Measurements from ENCODE around the gene CHSY3. TPM values are rescaled to one million over a fixed set of nuclear protein-coding genes. Genes with fewer than 3 reads are reported as not detected.

The CHSY3 gene
- total and polyA plus RNA-seq, 4 donors = 0.40 to 7.7 (median 2.1) TPM

DNA sequence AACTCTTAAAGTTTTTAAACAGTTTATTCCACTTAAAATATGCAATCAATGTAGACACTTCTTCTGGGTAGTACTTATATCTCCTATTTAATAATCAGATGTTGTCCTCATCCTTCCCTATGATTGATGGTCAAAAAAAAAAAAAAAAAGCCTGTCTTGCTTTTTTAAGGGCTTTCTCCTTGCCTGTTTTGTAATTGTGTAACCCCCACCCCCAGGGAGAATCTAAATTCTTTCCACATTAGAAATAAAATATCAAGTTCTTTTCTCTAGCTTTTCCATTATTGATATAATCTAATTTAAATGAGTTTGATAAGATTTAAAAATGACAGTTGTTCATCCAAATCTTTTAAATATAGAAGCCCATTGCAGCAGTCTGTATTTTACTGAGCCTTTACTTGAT is 119.7 kb downstream of the CHSY3 start:
- Histone ChIP-seq H3K4me1 (ENCODE audit: control insufficient read depth in 4 of 4, insufficient read depth in 4 of 4, low read length in 3 of 4) (no peaks in the 10 kb centered on the region), H3K9me3 (ENCODE audit: control insufficient read depth in 4 of 4, low read length in 3 of 4) (no peaks in the 10 kb centered on the region), H3K27me3 (ENCODE audit: control insufficient read depth in 4 of 4, insufficient read depth in 4 of 4, low read length in 3 of 4) (no peaks in the 10 kb centered on the region), H3K27ac (ENCODE audit: low read depth in 1 of 2, low read length in 2 of 2) (no peak overlapping the region), H3K4me3 (ENCODE audit: low read depth in 1 of 3, low read length in 3 of 3) (no peak overlapping the region), H3K9ac (ENCODE audit: low read depth in 1 of 2, low read length in 2 of 2) (no peak overlapping the region), H3K36me3 (ENCODE audit: control insufficient read depth in 4 of 4, insufficient read depth in 3 of 4, low read depth in 1 of 4, low read length in 3 of 4) (no peaks in the 10 kb centered on the region)
- TF ChIP-seq EGR1 (IDR thresholded peaks at IDR 0.05; ENCODE audit: low read depth in 2 of 2) (no peak), GABPA (IDR thresholded peaks at IDR 0.05 in 1 of 2, conservative IDR thresholded peaks at IDR 0.05 in 1 of 2) (no peak), ATF3 (IDR thresholded peaks at IDR 0.05) (no peak), RXRA (IDR thresholded peaks at IDR 0.05) (no peak), JUND (IDR thresholded peaks at IDR 0.05) (no peak)
- no peak for DNase-seq (ENCODE audit: low spot score)

DNA sequence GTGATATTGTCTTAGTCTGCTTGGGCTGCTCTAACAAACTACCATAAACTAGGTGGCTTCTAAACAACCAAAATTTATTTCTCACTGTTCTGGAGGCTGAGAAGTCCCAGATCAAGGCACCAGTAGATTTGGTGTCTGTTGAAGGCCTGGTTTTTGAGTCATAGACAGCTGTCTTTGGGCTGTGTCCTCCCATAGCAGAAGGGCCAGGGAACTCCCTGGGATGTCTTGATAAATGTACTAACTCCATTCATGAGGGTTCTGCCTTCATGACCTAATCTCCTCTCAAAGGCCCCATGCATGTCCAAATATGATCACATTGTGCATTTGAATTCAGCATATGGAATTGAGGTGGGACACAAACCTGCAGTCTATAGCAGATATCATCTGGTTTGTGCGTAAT is 121.2 kb downstream of the CHSY3 start:
- H3K4me1 ChIP-seq (ENCODE audit: control insufficient read depth in 4 of 4, insufficient read depth in 4 of 4, low read length in 3 of 4) = no peaks in the 10 kb centered on the region
- DNase-seq (ENCODE audit: low spot score) = no peak
- H3K27ac ChIP-seq (ENCODE audit: low read depth in 1 of 2, low read length in 2 of 2) = no peak overlapping the region
- WGBS = 100% methylated on average over 1 of the region's 1 CpG
- no peak overlapping the region for H3K9ac ChIP-seq (ENCODE audit: low read depth in 1 of 2, low read length in 2 of 2)
- H3K9me3 ChIP-seq (ENCODE audit: control insufficient read depth in 4 of 4, low read length in 3 of 4) = no peaks in the 10 kb centered on the region
- no peaks in the 10 kb centered on the region for H3K36me3 ChIP-seq (ENCODE audit: control insufficient read depth in 4 of 4, insufficient read depth in 3 of 4, low read depth in 1 of 4, low read length in 3 of 4)
- no peak overlapping the region for H3K4me3 ChIP-seq (ENCODE audit: low read depth in 1 of 3, low read length in 3 of 3)
- TF ChIP-seq REST (IDR thresholded peaks at IDR 0.05) = no peak
- TF ChIP-seq FOXA1 (IDR thresholded peaks at IDR 0.05) = no peak
- no peak for TF ChIP-seq TAF1 (conservative IDR thresholded peaks at IDR 0.05)
- TF ChIP-seq, protein P1, sequence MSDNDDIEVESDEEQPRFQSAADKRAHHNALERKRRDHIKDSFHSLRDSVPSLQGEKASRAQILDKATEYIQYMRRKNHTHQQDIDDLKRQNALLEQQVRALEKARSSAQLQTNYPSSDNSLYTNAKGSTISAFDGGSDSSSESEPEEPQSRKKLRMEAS (IDR thresholded peaks at IDR 0.05) = no peak
- TF ChIP-seq ATF3 (IDR thresholded peaks at IDR 0.05) = no peak
- no peak for TF ChIP-seq FOXA2 (IDR thresholded peaks at IDR 0.05)
- no peak for TF ChIP-seq JUND (IDR thresholded peaks at IDR 0.05)
- TF ChIP-seq HNF4G (IDR thresholded peaks at IDR 0.05) = no peak
- no peak for TF ChIP-seq RAD21 (IDR thresholded peaks at IDR 0.05)
- TF ChIP-seq, protein P2, sequence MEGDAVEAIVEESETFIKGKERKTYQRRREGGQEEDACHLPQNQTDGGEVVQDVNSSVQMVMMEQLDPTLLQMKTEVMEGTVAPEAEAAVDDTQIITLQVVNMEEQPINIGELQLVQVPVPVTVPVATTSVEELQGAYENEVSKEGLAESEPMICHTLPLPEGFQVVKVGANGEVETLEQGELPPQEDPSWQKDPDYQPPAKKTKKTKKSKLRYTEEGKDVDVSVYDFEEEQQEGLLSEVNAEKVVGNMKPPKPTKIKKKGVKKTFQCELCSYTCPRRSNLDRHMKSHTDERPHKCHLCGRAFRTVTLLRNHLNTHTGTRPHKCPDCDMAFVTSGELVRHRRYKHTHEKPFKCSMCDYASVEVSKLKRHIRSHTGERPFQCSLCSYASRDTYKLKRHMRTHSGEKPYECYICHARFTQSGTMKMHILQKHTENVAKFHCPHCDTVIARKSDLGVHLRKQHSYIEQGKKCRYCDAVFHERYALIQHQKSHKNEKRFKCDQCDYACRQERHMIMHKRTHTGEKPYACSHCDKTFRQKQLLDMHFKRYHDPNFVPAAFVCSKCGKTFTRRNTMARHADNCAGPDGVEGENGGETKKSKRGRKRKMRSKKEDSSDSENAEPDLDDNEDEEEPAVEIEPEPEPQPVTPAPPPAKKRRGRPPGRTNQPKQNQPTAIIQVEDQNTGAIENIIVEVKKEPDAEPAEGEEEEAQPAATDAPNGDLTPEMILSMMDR (IDR thresholded peaks at IDR 0.05; ENCODE audit: low read depth, low read length, missing input control) = no peak
- TF ChIP-seq EGR1 (IDR thresholded peaks at IDR 0.05; ENCODE audit: low read depth in 2 of 2) = no peak
- TF ChIP-seq SP1 (IDR thresholded peaks at IDR 0.05) = no peak
- no peak for TF ChIP-seq HNF4A (conservative IDR thresholded peaks at IDR 0.05)
- no peaks in the 10 kb centered on the region for H3K27me3 ChIP-seq (ENCODE audit: control insufficient read depth in 4 of 4, insufficient read depth in 4 of 4, low read length in 3 of 4)

Measured in liver (tissue), 9 donors.